H1 (cell line): ENCODE data around the gene PKN1. TPM values are rescaled to one million over a fixed set of nuclear protein-coding genes. Genes with fewer than 3 reads are reported as not detected.

Experiments
- CTCF ChIA-PET: fragments of 300-600 bp; sonication (Branson Sonifier 250); formaldehyde crosslinking; loops from one replicate; lab custom pipeline; 2021; ENCODE audit not compliant: partially characterized antibody; lab: Charles Lee
- POLR2A ChIA-PET: fragments of 300-600 bp; sonication (Branson Sonifier 250); formaldehyde crosslinking; loops from one replicate; lab custom pipeline; 2021; ENCODE audit warnings: inconsistent platforms; ENCODE audit not compliant: partially characterized antibody; lab: Charles Lee
- DNase-seq, 2 experiments: peaks; one replicate each; pipeline versions ENCODE4 v3.0.0 to v3.0.0-alpha.2; 2010 to 2022; ENCODE audit warnings: low spot score in 2 of 2, low read depth in 1 of 2, mixed read lengths in 1 of 2
- FAIRE-seq: peaks from 2 replicates; lab custom pipeline; 2011; peaks lifted over from hg19 to GRCh38; lab: Jason Lieb, UNC
- H2AFZ ChIP-seq: 2 replicates; pipeline ENCODE4 v1.8.1; 2012; ENCODE audit warnings: low read length, inconsistent platforms
- H2AK5ac ChIP-seq: 2 replicates; pipeline ENCODE4 v1.6.1; 2013; ENCODE audit warnings: low read depth, low read length
- H2BK120ac ChIP-seq: replicated peaks from 2 replicates; pipeline ENCODE3; 2013; ENCODE audit warnings: low read depth, low read length, inconsistent platforms
- H2BK12ac ChIP-seq: 2 replicates; pipeline ENCODE4 v1.6.1; 2013; ENCODE audit warnings: low read depth, low read length
- H2BK15ac ChIP-seq: 2 replicates; pipeline ENCODE4 v1.6.1; 2013; ENCODE audit warnings: low read length
- H2BK20ac ChIP-seq: 2 replicates; pipeline ENCODE4 v1.6.1; 2013; ENCODE audit warnings: low read length
- H2BK5ac ChIP-seq: 2 replicates; pipeline ENCODE4 v1.6.1; 2013; ENCODE audit warnings: low read depth, low read length
- H3K14ac ChIP-seq: 2 replicates; pipeline ENCODE4 v1.6.1; 2013; ENCODE audit warnings: inconsistent platforms; ENCODE audit not compliant: insufficient read length
- H3K18ac ChIP-seq: 2 replicates; pipeline ENCODE4 v1.6.1; 2013; ENCODE audit warnings: low read length; ENCODE audit errors: extremely low read depth
- H3K23ac ChIP-seq: 2 replicates; pipeline ENCODE4 v1.6.1; 2013; ENCODE audit warnings: inconsistent platforms; ENCODE audit not compliant: insufficient read length
- H3K23me2 ChIP-seq: 2 replicates; pipeline ENCODE4 v1.6.1; 2013; ENCODE audit warnings: low read depth, low read length
- H3K27ac ChIP-seq: 2 replicates; pipeline ENCODE4 v1.6.1; 2011; ENCODE audit warnings: low read depth, low read length, inconsistent platforms
- H3K27me3 ChIP-seq, 4 experiments: replicated peaks in 1 of 4; 1 replicate in 1 of 4; 2 replicates in 3 of 4; pipeline versions ENCODE4 v1.6.1 to v1.8.1; 2011 to 2013; ENCODE audit warnings: low read length in 3 of 4, mild to moderate bottlenecking in 3 of 4, inconsistent platforms in 2 of 4, mixed read lengths in 2 of 4, moderate library complexity in 1 of 4; ENCODE audit not compliant: control insufficient read depth in 3 of 4, insufficient read depth in 3 of 4; ENCODE audit errors: extremely low read depth in 1 of 4
- H3K36me3 ChIP-seq, 4 experiments: 2 replicates each; pipeline versions ENCODE4 v1.6.1 to v1.8.1; 2011 to 2013; ENCODE audit warnings: mild to moderate bottlenecking in 4 of 4, low read length in 3 of 4, moderate library complexity in 2 of 4, control low read depth in 1 of 4, inconsistent platforms in 1 of 4; ENCODE audit not compliant: insufficient read depth in 4 of 4, control insufficient read depth in 2 of 4
- H3K4ac ChIP-seq: replicated peaks from 2 replicates; pipeline ENCODE3; 2013; ENCODE audit warnings: low read length, low read depth, mixed read lengths, inconsistent platforms; ENCODE audit not compliant: insufficient read length
- H3K4me1 ChIP-seq, 4 experiments: replicated peaks in 1 of 4; 1 replicate in 1 of 4; 2 replicates in 3 of 4; pipeline versions ENCODE4 v1.6.1 to v1.8.1; 2011 to 2013; ENCODE audit warnings: low read length in 3 of 4, inconsistent platforms in 2 of 4, mixed read lengths in 1 of 4; ENCODE audit not compliant: insufficient read depth in 4 of 4, control insufficient read depth in 3 of 4
- H3K4me2 ChIP-seq, 2 experiments: 2 replicates each; pipeline versions ENCODE4 v1.6.1 to v1.8.1; 2011 to 2013; ENCODE audit warnings: low read depth in 2 of 2, low read length in 2 of 2, control low read depth in 1 of 2, inconsistent platforms in 1 of 2, mild to moderate bottlenecking in 1 of 2; ENCODE audit not compliant: insufficient read depth in 1 of 2
- H3K4me3 ChIP-seq, 4 experiments: fragments of 200-600, 300-600 bp in 1 of 4; sonication (generic), shearing (Covaris generic), sonication (Bioruptor Twin) in 1 of 4; 2 replicates each; pipeline versions ENCODE4 v1.5.1 to v1.8.1; 2011 to 2016; ENCODE audit warnings: low read length in 4 of 4, low read depth in 3 of 4, control low read depth in 2 of 4, inconsistent platforms in 2 of 4, mild to moderate bottlenecking in 2 of 4, mixed read lengths in 1 of 4, moderate library complexity in 1 of 4; ENCODE audit not compliant: insufficient read depth in 2 of 4; ENCODE audit errors: extremely low read depth in 1 of 4
- H3K56ac ChIP-seq: replicated peaks from 2 replicates; pipeline ENCODE3; 2013; ENCODE audit warnings: low read depth, mild to moderate bottlenecking, mixed read lengths, low read length, inconsistent platforms; ENCODE audit not compliant: insufficient read length
- H3K79me1 ChIP-seq: 2 replicates; pipeline ENCODE4 v1.6.1; 2013; ENCODE audit warnings: low read depth, low read length, control low read depth
- H3K79me2 ChIP-seq, 2 experiments: 2 replicates each; pipeline versions ENCODE4 v1.6.1 to v1.8.1; 2012 to 2013; ENCODE audit warnings: low read length in 2 of 2, mild to moderate bottlenecking in 2 of 2, inconsistent platforms in 1 of 2; ENCODE audit not compliant: insufficient read depth in 2 of 2, control insufficient read depth in 1 of 2
- H3K9ac ChIP-seq, 4 experiments: replicated peaks in 1 of 4; 1 replicate in 1 of 4; 2 replicates in 3 of 4; pipeline versions ENCODE4 v1.6.1 to v1.8.1; 2011 to 2013; ENCODE audit warnings: low read depth in 3 of 4, low read length in 3 of 4, control low read depth in 2 of 4, mild to moderate bottlenecking in 2 of 4, moderate library complexity in 2 of 4, inconsistent platforms in 1 of 4; ENCODE audit errors: extremely low read depth in 1 of 4
- H3K9me3 ChIP-seq, 2 experiments: 2 replicates each; pipeline versions ENCODE4 v1.6.1 to v1.8.1; 2012 to 2013; ENCODE audit warnings: mild to moderate bottlenecking in 2 of 2, moderate library complexity in 2 of 2, control low read depth in 1 of 2, inconsistent platforms in 1 of 2, low read depth in 1 of 2, low read length in 1 of 2, mixed read lengths in 1 of 2; ENCODE audit not compliant: insufficient read depth in 2 of 2
- H4K20me1 ChIP-seq, 2 experiments: replicated peaks in 1 of 2; 2 replicates each; pipeline versions ENCODE3 to v1.8.1; 2011 to 2013; ENCODE audit warnings: inconsistent platforms in 2 of 2, low read length in 2 of 2, mild to moderate bottlenecking in 1 of 2; ENCODE audit not compliant: insufficient read depth in 2 of 2, control insufficient read depth in 1 of 2
- H4K5ac ChIP-seq: 2 replicates; pipeline ENCODE4 v1.6.1; 2013; ENCODE audit warnings: low read length, low read depth, mixed read lengths, inconsistent platforms; ENCODE audit not compliant: insufficient read length
- H4K8ac ChIP-seq: 2 replicates; pipeline ENCODE4 v1.8.0; 2013; ENCODE audit warnings: mild to moderate bottlenecking, moderate library complexity, low read length, inconsistent platforms; ENCODE audit not compliant: insufficient read depth; ENCODE audit errors: extremely low read depth
- H4K91ac ChIP-seq: replicated peaks from 2 replicates; pipeline ENCODE3; 2013; ENCODE audit warnings: low read length, mixed read lengths, inconsistent platforms; ENCODE audit not compliant: insufficient read length
- ASH2L ChIP-seq: fragments of 200-600, 300-600 bp; sonication (generic); IDR thresholded peaks from one replicate; pipeline ENCODE4 v1.7.1; 2017; ENCODE audit warnings: low read length
- CBX8 ChIP-seq: fragments of 300-800, 300-1000 bp; sonication (generic); IDR thresholded peaks from 2 replicates; pipeline ENCODE4 v1.7.1; 2016; ENCODE audit warnings: low read depth, low read length, borderline replicate concordance
- CREB1 ChIP-seq: IDR thresholded peaks from 2 replicates; pipeline ENCODE4 v1.6.1; 2012; ENCODE audit warnings: inconsistent platforms
- HDAC2 ChIP-seq, 2 experiments: fragments of 300-600 bp in 1 of 2; sonication (generic) in 1 of 2; IDR thresholded peaks; 2 replicates each; pipeline ENCODE4 v1.6.1; 2011 to 2012; ENCODE audit warnings: low read depth in 2 of 2, low read length in 2 of 2, mild to moderate bottlenecking in 2 of 2, moderate library complexity in 2 of 2, borderline replicate concordance in 1 of 2, inconsistent platforms in 1 of 2
- KDM4A ChIP-seq: IDR thresholded peaks from one replicate; pipeline ENCODE4 v1.7.1; 2012; ENCODE audit warnings: low read depth, mild to moderate bottlenecking, moderate library complexity, low read length, inconsistent platforms; ENCODE audit not compliant: severe bottlenecking
- WGBS, 2 experiments: shearing (Covaris generic) in 1 of 2; methylation state at CpG; one replicate each; pipeline versions ENCODE4 v1.1.6 to v1.1.7; 2013 to 2015; ENCODE audit warnings: low lambda C conversion rate in 2 of 2, mixed read lengths in 2 of 2, inconsistent platforms in 1 of 2, low coverage in 1 of 2, missing lambda C conversion rate in 1 of 2; ENCODE audit not compliant: insufficient replicate concordance in 2 of 2, insufficient coverage in 1 of 2, insufficient read length in 1 of 2; ENCODE audit errors: extremely low coverage in 1 of 2, missing lambda C conversion rate in 1 of 2; 5-methylcytosine and 5-hydroxymethylcytosine counted together
- polyA plus RNA-seq, 7 experiments: library from polyadenylated mRNA; depleted of rRNA in 3 of 7; stranded (reverse) in 5 of 7; unstranded in 2 of 7; fragments of >200 nt in 5 of 7; fragments of 200-250 nt in 2 of 7; gene quantifications; 1 replicate in 5 of 7; 2 replicates in 1 of 7; 4 replicates in 1 of 7; pipeline versions ENCODE4 v1.2.1 to v1.2.3, GENCODE V29; 2011 to 2013; ENCODE audit warnings: missing spikeins in 2 of 7, mixed read lengths in 2 of 7
- total RNA-seq: library from RNA; stranded (reverse); fragmentation: NEBNext Ultra II Directional; extraction: Animal tissue kit (Norgen Biotek cat#: 25700); gene quantifications from 2 replicates; pipeline ENCODE4 v1.2.1, GENCODE V29; 2021
- TF ChIP-seq, protein P1 (sequence below): IDR thresholded peaks from 2 replicates; pipeline ENCODE4 v1.6.1; 2012; ENCODE audit warnings: inconsistent platforms
- TF ChIP-seq, protein P2 (sequence below): IDR thresholded peaks from 2 replicates; pipeline ENCODE4 v1.6.1; 2012; ENCODE audit warnings: inconsistent platforms

PKN1 gene
- total and polyA plus RNA-seq, 2 of the 8 experiments (the other 6 are each of a cell fraction or from before 2014, with no cell fraction given): 65.2 to 162 TPM

DNA sequence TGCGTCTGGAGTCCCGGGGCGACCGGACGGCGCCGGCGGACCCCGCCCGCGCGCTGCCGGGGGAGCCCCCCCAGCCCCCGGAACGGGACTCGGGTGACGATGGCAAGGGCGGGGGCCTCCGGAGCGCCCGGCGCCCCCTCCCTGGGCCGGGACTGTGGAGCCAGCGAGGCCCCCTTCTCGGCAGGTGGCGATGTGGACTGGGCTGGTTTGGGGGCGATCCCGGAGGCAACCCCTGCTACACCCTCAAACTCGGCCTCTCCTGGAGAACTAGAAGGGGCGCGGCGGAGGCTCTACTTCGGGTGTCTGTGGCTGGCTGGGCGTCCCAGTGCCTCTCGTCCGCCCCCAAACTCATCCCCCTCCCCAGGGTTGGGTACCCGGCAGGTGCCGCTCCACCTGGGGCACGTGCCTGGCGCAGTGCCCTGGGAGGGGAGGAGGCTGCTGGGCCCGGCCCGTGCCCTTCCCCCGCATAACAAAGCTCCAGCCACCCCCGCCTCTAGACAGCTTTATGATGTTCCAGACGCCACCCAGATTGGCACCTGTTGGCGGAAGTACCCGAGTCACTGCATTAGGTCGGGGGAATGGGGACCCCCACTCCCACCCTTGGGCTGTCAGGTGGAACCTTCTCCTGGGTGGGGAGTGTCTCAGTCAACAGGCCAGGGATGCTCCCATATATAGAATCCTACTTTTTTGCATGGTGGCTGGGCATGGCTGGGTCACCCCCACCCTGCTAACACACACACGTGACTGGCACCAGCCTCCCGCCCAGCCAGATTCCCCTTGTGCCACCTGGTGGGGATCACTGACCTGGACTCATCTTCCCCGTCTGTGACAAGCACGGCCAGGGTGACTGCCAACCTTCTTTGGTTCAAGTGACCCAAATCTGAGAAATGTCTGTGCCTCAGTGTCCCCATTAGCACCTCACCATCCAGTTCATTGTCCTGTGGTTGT, 722 bp downstream of the PKN1 start:
- Histone ChIP-seq H2BK5ac (no peak overlapping the region), H3K23me2 (no peaks in the 10 kb centered on the region; the same call in 1 of the 2 replicates), H3K9me3 (no peaks in the 10 kb centered on the region), H3K9ac (peak overlapping the region in 3 of 4 experiments; percentile 29 to 93 (median 55); a peak in 5 of 7 replicates), H3K36me3 (no peaks in the 10 kb centered on the region; a peak in 1 of 8 replicates), H3K27me3 (no peaks in the 10 kb centered on the region; a peak in 1 of 7 replicates), H3K27ac (no peak overlapping the region), H3K56ac (no peak overlapping the region), H3K4me2 (peak overlapping the region; percentile 72 to 97), H4K20me1 (peaks cover 4 to 5% of the 10 kb centered on the region in 2 experiments), H2BK20ac (no peak overlapping the region), H2AK5ac (no peak overlapping the region), H3K4me1 (peaks cover 0 to 11% (median 3%) of the 10 kb centered on the region in 4 experiments; a peak in 5 of 7 replicates), H3K23ac (no peak overlapping the region), H3K18ac (no peak overlapping the region), H3K14ac (no peak overlapping the region), H4K5ac (no peak overlapping the region), H4K91ac (no peak overlapping the region), H3K79me1 (peaks cover 7% of the 10 kb centered on the region), H3K79me2 (peaks cover 0 to 35% of the 10 kb centered on the region in 2 experiments; a peak in 2 of 4 replicates), H4K8ac (peak overlapping the region; percentile 25), H3K4ac (no peak overlapping the region), H3K4me3 (peak overlapping the region; percentile 54 to 96 (median 68)), H2BK120ac (no peak overlapping the region), H2BK12ac (no peak overlapping the region), H2AFZ (peak overlapping the region; percentile 39; the same call in 1 of the 2 replicates), H2BK15ac (no peak overlapping the region)
- TF ChIP-seq, protein P1, sequence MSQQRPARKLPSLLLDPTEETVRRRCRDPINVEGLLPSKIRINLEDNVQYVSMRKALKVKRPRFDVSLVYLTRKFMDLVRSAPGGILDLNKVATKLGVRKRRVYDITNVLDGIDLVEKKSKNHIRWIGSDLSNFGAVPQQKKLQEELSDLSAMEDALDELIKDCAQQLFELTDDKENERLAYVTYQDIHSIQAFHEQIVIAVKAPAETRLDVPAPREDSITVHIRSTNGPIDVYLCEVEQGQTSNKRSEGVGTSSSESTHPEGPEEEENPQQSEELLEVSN: peak; percentile 47; the same call in 1 of the 2 replicates
- TF ChIP-seq KDM4A: peak; percentile 59
- TF ChIP-seq CREB1: no peak
- TF ChIP-seq, protein P2, sequence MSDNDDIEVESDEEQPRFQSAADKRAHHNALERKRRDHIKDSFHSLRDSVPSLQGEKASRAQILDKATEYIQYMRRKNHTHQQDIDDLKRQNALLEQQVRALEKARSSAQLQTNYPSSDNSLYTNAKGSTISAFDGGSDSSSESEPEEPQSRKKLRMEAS: peak; percentile 71
- no peak for TF ChIP-seq CBX8
- TF ChIP-seq HDAC2 (IDR thresholded peaks at IDR 0.05; ENCODE audit: borderline replicate concordance in 1 of 2, low read depth in 2 of 2, low read length in 2 of 2): 0 out of 4 replicates have a peak, but pooled peaks of 1 of the 2 experiments have one; percentile 27
- TF ChIP-seq ASH2L: peak; percentile 41
- FAIRE-seq (no peak), DNase-seq (peak in 1 of 2 experiments; percentile 61)
- POLR2A ChIA-PET: interaction anchor here (1.5 kb wide), 1 partner anchor 16 kb away, joined by 3 read pairs; no protein-coding TSS in a partner anchor
- CTCF ChIA-PET: interaction anchor here (1.2 kb wide), 1 partner anchor 46 kb away, joined by 4 read pairs; no protein-coding TSS in a partner anchor
- WGBS, 2 experiments: 15% methylated on average over 40 of the region's 52 CpGs; no CpG with 5 or more reads in 1 of the 2 experiments
